RWPE2 (cell line): ENCODE results near the gene RWDD3.
A peak's percentile ranks its signal among the peaks of the same experiment; 100 is the strongest.

Source experiments
- ATAC-seq: fragments of 200-7000 bp; cut with Tn5 transposase; 3 replicates; pipeline ENCODE4 v1.9.1; 2021; ENCODE audit warnings: low read depth
- DNase-seq: peaks from one replicate; pipeline ENCODE4 v3.0.0-alpha.2; 2020; ENCODE audit warnings: low spot score
- H3K27ac ChIP-seq: fragments of 450-650 bp; 2 replicates; pipeline ENCODE4 v1.5.1; 2017; ENCODE audit warnings: mild to moderate bottlenecking; ENCODE audit not compliant: poor library complexity, severe bottlenecking
- H3K27me3 ChIP-seq: fragments of 250-450 bp; sonication (Bioruptor Pico); 2 replicates; pipeline ENCODE4 v1.5.1; 2021; ENCODE audit warnings: mild to moderate bottlenecking, moderate library complexity; ENCODE audit not compliant: insufficient read depth, poor library complexity, severe bottlenecking
- H3K36me3 ChIP-seq: fragments of 250-450 bp; sonication (Bioruptor Pico); 2 replicates; pipeline ENCODE4 v1.5.1; 2020; ENCODE audit warnings: low read depth, mild to moderate bottlenecking, moderate library complexity
- H3K4me1 ChIP-seq: fragments of 250-450 bp; sonication (Bioruptor Pico); 2 replicates; pipeline ENCODE4 v1.5.1; 2021; ENCODE audit warnings: mild to moderate bottlenecking, moderate library complexity; ENCODE audit not compliant: insufficient read depth, poor library complexity, severe bottlenecking
- H3K4me3 ChIP-seq: fragments of 250-450 bp; sonication (Bioruptor Pico); 2 replicates; pipeline ENCODE4 v1.5.1; 2021; ENCODE audit warnings: mild to moderate bottlenecking, moderate library complexity; ENCODE audit not compliant: severe bottlenecking
- H3K9me3 ChIP-seq: fragments of 250-450 bp; sonication (Bioruptor Pico); 2 replicates; pipeline ENCODE4 v1.5.1; 2021; ENCODE audit warnings: mild to moderate bottlenecking, moderate library complexity; ENCODE audit not compliant: severe bottlenecking
- CTCF ChIP-seq: fragments of 450-650 bp; IDR thresholded peaks from one replicate; pipeline ENCODE4 v1.5.1; 2017; ENCODE audit warnings: mild to moderate bottlenecking, moderate library complexity; ENCODE audit not compliant: poor library complexity, severe bottlenecking

Gene RWDD3

GRCh38 chr1:95221306-95221705, 12.7 kb upstream of the RWDD3 start:
- TF ChIP-seq CTCF = no peak
- Histone ChIP-seq H3K4me3 (no peak overlapping the region), H3K27me3 (peaks cover 6% of the 10 kb centered on the region), H3K27ac (no peak overlapping the region), H3K9me3 (no peaks in the 10 kb centered on the region), H3K36me3 (no peaks in the 10 kb centered on the region), H3K4me1 (no peaks in the 10 kb centered on the region)
- DNase-seq (no peak), ATAC-seq (no peak)

GRCh38 chr1:95222629-95223028, 11.4 kb upstream of the RWDD3 start:
- no peaks in the 10 kb centered on the region for H3K9me3 ChIP-seq
- peaks cover under 1% of the 10 kb centered on the region for H3K27me3 ChIP-seq
- no peaks in the 10 kb centered on the region for H3K36me3 ChIP-seq
- no peak overlapping the region for H3K4me3 ChIP-seq
- TF ChIP-seq CTCF = no peak
- peaks cover 3% of the 10 kb centered on the region for H3K4me1 ChIP-seq
- ATAC-seq (no peak), DNase-seq (no peak)
- no peak overlapping the region for H3K27ac ChIP-seq

GRCh38 chr1:95223110-95223509, 10.9 kb upstream of the RWDD3 start:
- Histone ChIP-seq H3K27me3 (no peaks in the 10 kb centered on the region), H3K9me3 (no peaks in the 10 kb centered on the region), H3K4me3 (no peak overlapping the region), H3K36me3 (no peaks in the 10 kb centered on the region), H3K4me1 (peaks cover 3% of the 10 kb centered on the region), H3K27ac (no peak overlapping the region)
- DNase-seq (no peak), ATAC-seq (peak; percentile 46; the same call in 1 of the 3 replicates)
- TF ChIP-seq CTCF = no peak

- TF ChIP-seq CTCF = no peak
- no peaks in the 10 kb centered on the region for H3K9me3 ChIP-seq
- H3K27me3 ChIP-seq = no peaks in the 10 kb centered on the region
- no peaks in the 10 kb centered on the region for H3K36me3 ChIP-seq
- H3K4me1 ChIP-seq = peaks cover 3% of the 10 kb centered on the region
- no peak for DNase-seq
- no peak for ATAC-seq
- H3K4me3 ChIP-seq = no peak overlapping the region
- H3K27ac ChIP-seq = no peak overlapping the region
Observed at GRCh38 chr1:95226781-95227660, 7.0 kb upstream of the RWDD3 start.

GRCh38 chr1:95229037-95229436, 5.0 kb upstream of the RWDD3 start:
- no peaks in the 10 kb centered on the region for H3K9me3 ChIP-seq
- peaks cover 3% of the 10 kb centered on the region for H3K4me1 ChIP-seq
- no peaks in the 10 kb centered on the region for H3K27me3 ChIP-seq
- TF ChIP-seq CTCF = no peak
- H3K36me3 ChIP-seq = no peaks in the 10 kb centered on the region
- no peak overlapping the region for H3K4me3 ChIP-seq
- no peak overlapping the region for H3K27ac ChIP-seq
- ATAC-seq (no peak), DNase-seq (no peak)
